ENCODE data around the gene GRN.

DNA sequence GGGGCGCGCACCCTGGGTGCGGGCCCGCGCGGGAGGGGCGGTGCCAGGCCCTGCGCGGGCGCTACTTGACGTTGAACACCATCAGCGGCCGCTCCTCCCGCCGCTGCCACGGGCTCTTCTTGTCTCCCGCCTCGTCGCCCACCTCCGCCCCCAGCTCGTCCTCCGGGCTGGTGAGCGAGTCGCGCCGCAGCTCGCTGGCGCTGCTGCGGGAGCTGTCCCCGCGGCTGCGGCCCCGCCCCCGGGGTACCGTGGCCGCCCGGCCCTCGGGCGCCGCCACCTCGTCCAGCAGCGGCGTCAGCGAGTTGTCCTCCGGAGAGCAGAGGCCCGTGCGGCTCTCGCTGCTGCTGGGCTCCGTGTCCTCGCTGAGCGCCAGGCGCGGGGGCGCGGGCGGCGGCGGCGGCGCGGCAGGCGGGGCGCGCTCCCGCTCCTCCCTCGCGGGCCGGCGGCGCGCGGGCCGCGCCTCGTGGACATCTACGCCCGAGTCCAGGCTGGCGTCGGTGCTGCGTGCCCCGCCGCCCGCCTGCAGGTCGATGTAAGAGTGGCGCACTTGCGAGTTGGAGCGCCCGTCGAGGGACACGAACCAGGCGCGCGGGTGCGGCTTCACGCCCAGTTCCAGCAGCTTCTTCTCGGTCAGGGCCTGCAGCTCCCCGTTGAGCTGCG, 8.7 kb downstream of the GRN start:
- TF ChIP-seq, protein P1, sequence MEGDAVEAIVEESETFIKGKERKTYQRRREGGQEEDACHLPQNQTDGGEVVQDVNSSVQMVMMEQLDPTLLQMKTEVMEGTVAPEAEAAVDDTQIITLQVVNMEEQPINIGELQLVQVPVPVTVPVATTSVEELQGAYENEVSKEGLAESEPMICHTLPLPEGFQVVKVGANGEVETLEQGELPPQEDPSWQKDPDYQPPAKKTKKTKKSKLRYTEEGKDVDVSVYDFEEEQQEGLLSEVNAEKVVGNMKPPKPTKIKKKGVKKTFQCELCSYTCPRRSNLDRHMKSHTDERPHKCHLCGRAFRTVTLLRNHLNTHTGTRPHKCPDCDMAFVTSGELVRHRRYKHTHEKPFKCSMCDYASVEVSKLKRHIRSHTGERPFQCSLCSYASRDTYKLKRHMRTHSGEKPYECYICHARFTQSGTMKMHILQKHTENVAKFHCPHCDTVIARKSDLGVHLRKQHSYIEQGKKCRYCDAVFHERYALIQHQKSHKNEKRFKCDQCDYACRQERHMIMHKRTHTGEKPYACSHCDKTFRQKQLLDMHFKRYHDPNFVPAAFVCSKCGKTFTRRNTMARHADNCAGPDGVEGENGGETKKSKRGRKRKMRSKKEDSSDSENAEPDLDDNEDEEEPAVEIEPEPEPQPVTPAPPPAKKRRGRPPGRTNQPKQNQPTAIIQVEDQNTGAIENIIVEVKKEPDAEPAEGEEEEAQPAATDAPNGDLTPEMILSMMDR (IDR thresholded peaks at IDR 0.05): no peak
- TF ChIP-seq POLR2A (IDR thresholded peaks at IDR 0.05): no peak
- TF ChIP-seq EP300 (IDR thresholded peaks at IDR 0.05; ENCODE audit: low read depth): no peak
